ENCODE data around the gene CDKN1C. TPM values are rescaled to one million over a fixed set of nuclear protein-coding genes. Genes with fewer than 3 reads are reported as not detected.

The CDKN1C gene
- total and polyA plus RNA-seq, 2 of the 8 experiments (the other 6 are each of a cell fraction or from before 2014, with no cell fraction given) = 12.8 to 14.1 TPM

DNA sequence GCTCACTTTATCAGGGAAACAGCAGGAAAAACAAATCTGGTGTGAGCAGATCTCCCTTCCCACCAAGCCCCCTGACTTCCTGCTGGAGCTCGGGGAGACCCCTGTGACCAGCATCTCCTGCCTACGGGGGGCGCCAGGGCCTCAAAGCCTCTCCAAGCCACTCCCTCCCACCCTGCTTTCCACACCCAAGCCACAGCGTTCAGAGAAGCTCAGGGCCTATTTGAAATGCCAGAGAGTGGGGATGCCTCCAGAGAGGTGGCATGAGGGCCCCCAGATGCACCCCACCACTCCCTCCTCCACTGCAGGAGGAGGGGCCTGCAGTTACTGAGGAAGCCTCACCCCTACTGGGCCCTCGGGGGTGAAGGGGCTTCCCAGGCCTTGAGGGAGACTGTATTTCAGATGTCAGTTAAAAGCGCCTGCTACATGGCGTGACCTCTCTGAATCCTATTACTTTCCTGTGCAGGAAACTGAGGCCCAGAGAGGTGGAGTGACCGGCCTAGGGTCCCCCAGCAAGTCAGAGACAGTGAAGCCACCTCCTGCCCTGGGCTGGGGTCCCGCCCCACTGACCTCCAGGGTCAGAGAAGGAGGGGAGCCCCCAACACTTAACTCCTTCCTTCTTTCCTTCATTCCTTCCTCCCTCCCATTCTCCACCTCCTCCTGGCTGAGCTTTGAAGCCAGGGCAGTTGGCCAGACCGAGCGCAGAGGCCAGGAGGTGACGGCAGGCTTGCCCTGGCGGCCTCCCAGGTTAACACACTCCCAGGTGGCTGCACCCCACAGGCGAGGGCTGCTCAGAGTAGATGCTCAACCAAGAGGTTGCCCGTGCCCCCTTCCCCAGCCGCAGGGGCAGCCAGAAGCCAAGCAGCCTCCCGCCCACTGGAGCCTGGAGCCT is 6.0 kb upstream of the CDKN1C start:
- Histone ChIP-seq H3K27ac (ENCODE audit: low read depth, low read length) (no peak overlapping the region), H3K79me2 (ENCODE audit: control insufficient read depth in 1 of 2, insufficient read depth in 2 of 2, low read length in 2 of 2) (no peaks in the 10 kb centered on the region), H4K20me1 (replicated peaks in 1 of 2; ENCODE audit: control insufficient read depth in 1 of 2, insufficient read depth in 2 of 2, low read length in 2 of 2) (no peaks in the 10 kb centered on the region), H3K14ac (ENCODE audit: insufficient read length) (no peak overlapping the region), H3K4me3 (ENCODE audit: extremely low read depth in 1 of 4, insufficient read depth in 2 of 4, low read depth in 3 of 4, low read length in 4 of 4) (peak overlapping the region in 1 of 4 experiments; percentile 52; a peak in 2 of 8 replicates), H3K9me3 (ENCODE audit: insufficient read depth in 2 of 2, low read depth in 1 of 2, low read length in 1 of 2) (peaks cover 0 to 4% of the 10 kb centered on the region in 2 experiments; a peak in 1 of 4 replicates), H2BK5ac (ENCODE audit: low read depth, low read length) (peak overlapping the region; percentile 96; the same call in 1 of the 2 replicates), H2BK20ac (ENCODE audit: low read length) (peak overlapping the region; percentile 93; the same call in 1 of the 2 replicates), H4K8ac (ENCODE audit: extremely low read depth, insufficient read depth, low read length) (peak overlapping the region; percentile 98; the same call in 1 of the 2 replicates), H3K79me1 (ENCODE audit: low read depth, low read length) (no peaks in the 10 kb centered on the region), H3K56ac (replicated peaks; ENCODE audit: insufficient read length, low read depth, low read length) (peak overlapping the region; percentile 42), H4K91ac (replicated peaks; ENCODE audit: insufficient read length, low read length) (peak overlapping the region; percentile 98), H3K18ac (ENCODE audit: extremely low read depth, low read length) (peak overlapping the region; percentile 87), H3K4me1 (replicated peaks in 1 of 4; ENCODE audit: control insufficient read depth in 3 of 4, insufficient read depth in 4 of 4, low read length in 3 of 4) (peaks cover 0 to 26% (median 19%) of the 10 kb centered on the region in 4 experiments; a peak in 6 of 7 replicates), H3K9ac (replicated peaks in 1 of 4; ENCODE audit: extremely low read depth in 1 of 4, low read depth in 3 of 4, low read length in 3 of 4) (no peak overlapping the region; a peak in 2 of 7 replicates), H4K5ac (ENCODE audit: insufficient read length, low read depth, low read length) (no peak overlapping the region), H3K23me2 (ENCODE audit: low read depth, low read length) (peaks cover 3% of the 10 kb centered on the region), H2BK15ac (ENCODE audit: low read length) (peak overlapping the region; percentile 92; the same call in 1 of the 2 replicates), H3K4me2 (ENCODE audit: insufficient read depth in 1 of 2, low read depth in 2 of 2, low read length in 2 of 2) (peak overlapping the region; percentile 63 to 68; a peak in 3 of 4 replicates), H3K27me3 (replicated peaks in 1 of 4; ENCODE audit: control insufficient read depth in 3 of 4, extremely low read depth in 1 of 4, insufficient read depth in 3 of 4, low read length in 3 of 4) (peaks cover 0 to 32% (median 15%) of the 10 kb centered on the region in 4 experiments; a peak in 6 of 7 replicates), H2BK12ac (ENCODE audit: low read depth, low read length) (peak overlapping the region; percentile 92; the same call in 1 of the 2 replicates), H2BK120ac (replicated peaks; ENCODE audit: low read depth, low read length) (peak overlapping the region; percentile 31), H3K4ac (replicated peaks; ENCODE audit: insufficient read length, low read depth, low read length) (no peak overlapping the region), H3K36me3 (ENCODE audit: control insufficient read depth in 2 of 4, insufficient read depth in 4 of 4, low read length in 3 of 4) (no peaks in the 10 kb centered on the region), H2AK5ac (ENCODE audit: low read depth, low read length) (no peak overlapping the region), H3K23ac (ENCODE audit: insufficient read length) (no peak overlapping the region), H2AFZ (ENCODE audit: low read length) (no peak overlapping the region)
- ChIA-PET CTCF (ENCODE audit: partially characterized antibody) (interaction anchor here (0.5 to 13.5 kb wide), 65 partner anchors 8 to 1041 kb away, joined by 3 to 521 read pairs (median 4); partner anchors contain the start of gene PHLDA2), POLR2A (ENCODE audit: partially characterized antibody) (interaction anchor here (0.9 to 4.4 kb wide), 15 partner anchors 8 to 490 kb away, joined by 3 to 17 read pairs (median 3); partner anchors contain the start of genes KCNQ1OT1 and PHLDA2)
- WGBS, 2 experiments (ENCODE audit: extremely low coverage in 1 of 2, insufficient coverage in 1 of 2, insufficient read length in 1 of 2, insufficient replicate concordance in 2 of 2, low coverage in 1 of 2, low lambda C conversion rate in 2 of 2, missing lambda C conversion rate in 1 of 2) = 54% methylated on average over 16 of the region's 17 CpGs; no CpG with 5 or more reads in 1 of the 2 experiments
- peak in 1 of 2 experiments; percentile 69 for DNase-seq (ENCODE audit: low read depth in 1 of 2, low spot score in 2 of 2)
- no peak for FAIRE-seq
- TF ChIP-seq, protein P1, sequence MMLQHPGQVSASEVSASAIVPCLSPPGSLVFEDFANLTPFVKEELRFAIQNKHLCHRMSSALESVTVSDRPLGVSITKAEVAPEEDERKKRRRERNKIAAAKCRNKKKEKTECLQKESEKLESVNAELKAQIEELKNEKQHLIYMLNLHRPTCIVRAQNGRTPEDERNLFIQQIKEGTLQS (IDR thresholded peaks at IDR 0.05; ENCODE audit: insufficient read depth, low read depth, low read length) = no peak
- TF ChIP-seq HDAC2 (IDR thresholded peaks at IDR 0.05; ENCODE audit: borderline replicate concordance in 1 of 2, low read depth in 2 of 2, low read length in 2 of 2) = no peak
- TF ChIP-seq RXRA (IDR thresholded peaks at IDR 0.05; ENCODE audit: insufficient read depth, low read depth, low read length) = no peak
- TF ChIP-seq RBBP5 (IDR thresholded peaks at IDR 0.05; ENCODE audit: borderline replicate concordance, low read depth, low read length) = no peak
- no peak for TF ChIP-seq POLR2A (IDR thresholded peaks at IDR 0.05; ENCODE audit: control extremely low read depth in 1 of 2, low read depth in 2 of 2, low read length in 2 of 2)
- no peak for TF ChIP-seq ASH2L (IDR thresholded peaks at IDR 0.05; ENCODE audit: low read length)
- no peak for TF ChIP-seq CHD2 (IDR thresholded peaks at IDR 0.05; ENCODE audit: low read length)
- TF ChIP-seq E2F6 (IDR thresholded peaks at IDR 0.05) = 0 out of 2 replicates have a peak, but pooled peaks have one; percentile 56
- TF ChIP-seq SUZ12 (IDR thresholded peaks at IDR 0.05; ENCODE audit: low read length) = no peak

Measured in H1 (cell line).